Measurements from ENCODE around the gene EGFL8.
"Not testable (repeated sequence)": the region's sequence is repeated elsewhere in the genome, so short reads cannot be mapped to it uniquely, and the experiment has no call there.

The EGFL8 gene

DNA sequence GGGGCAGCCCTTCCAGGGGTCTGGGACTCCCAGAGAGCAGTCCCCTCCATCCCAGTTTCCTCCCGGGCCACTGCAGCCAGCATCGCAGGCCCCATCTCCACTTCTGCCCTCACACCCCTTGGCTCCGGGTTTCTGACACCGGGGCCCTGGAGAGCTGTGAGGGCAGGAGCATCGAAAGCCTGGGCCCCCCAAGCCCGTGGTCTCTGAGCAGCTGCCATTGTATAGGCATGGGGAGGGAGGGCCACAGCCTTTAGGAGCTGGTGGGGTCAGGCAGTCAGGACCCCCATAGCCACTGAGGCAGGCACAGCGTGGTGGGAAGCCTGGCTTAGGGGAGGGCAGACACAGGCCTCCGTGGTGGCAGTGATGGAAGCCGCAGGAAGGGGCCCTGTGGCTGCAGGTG lies 37.8 kb downstream of the EGFL8 start:
- Histone ChIP-seq H3K27me3 (replicated peaks) (no peaks in the 10 kb centered on the region), H3K36me3 (replicated peaks) (no peaks in the 10 kb centered on the region), H3K4me3 (ENCODE audit: low read depth, low read length) (no peak overlapping the region), H3K27ac (no peak overlapping the region)
- TF ChIP-seq, protein P1, sequence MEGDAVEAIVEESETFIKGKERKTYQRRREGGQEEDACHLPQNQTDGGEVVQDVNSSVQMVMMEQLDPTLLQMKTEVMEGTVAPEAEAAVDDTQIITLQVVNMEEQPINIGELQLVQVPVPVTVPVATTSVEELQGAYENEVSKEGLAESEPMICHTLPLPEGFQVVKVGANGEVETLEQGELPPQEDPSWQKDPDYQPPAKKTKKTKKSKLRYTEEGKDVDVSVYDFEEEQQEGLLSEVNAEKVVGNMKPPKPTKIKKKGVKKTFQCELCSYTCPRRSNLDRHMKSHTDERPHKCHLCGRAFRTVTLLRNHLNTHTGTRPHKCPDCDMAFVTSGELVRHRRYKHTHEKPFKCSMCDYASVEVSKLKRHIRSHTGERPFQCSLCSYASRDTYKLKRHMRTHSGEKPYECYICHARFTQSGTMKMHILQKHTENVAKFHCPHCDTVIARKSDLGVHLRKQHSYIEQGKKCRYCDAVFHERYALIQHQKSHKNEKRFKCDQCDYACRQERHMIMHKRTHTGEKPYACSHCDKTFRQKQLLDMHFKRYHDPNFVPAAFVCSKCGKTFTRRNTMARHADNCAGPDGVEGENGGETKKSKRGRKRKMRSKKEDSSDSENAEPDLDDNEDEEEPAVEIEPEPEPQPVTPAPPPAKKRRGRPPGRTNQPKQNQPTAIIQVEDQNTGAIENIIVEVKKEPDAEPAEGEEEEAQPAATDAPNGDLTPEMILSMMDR (IDR thresholded peaks at IDR 0.05; ENCODE audit: low read depth, low read length, missing control alignments): no peak
- in situ Hi-C loops (cut with HindIII; ENCODE audit: low pct_ligation_motif_present, low sequenced_read_pairs): no loop called here
- no peak for DNase-seq

DNA sequence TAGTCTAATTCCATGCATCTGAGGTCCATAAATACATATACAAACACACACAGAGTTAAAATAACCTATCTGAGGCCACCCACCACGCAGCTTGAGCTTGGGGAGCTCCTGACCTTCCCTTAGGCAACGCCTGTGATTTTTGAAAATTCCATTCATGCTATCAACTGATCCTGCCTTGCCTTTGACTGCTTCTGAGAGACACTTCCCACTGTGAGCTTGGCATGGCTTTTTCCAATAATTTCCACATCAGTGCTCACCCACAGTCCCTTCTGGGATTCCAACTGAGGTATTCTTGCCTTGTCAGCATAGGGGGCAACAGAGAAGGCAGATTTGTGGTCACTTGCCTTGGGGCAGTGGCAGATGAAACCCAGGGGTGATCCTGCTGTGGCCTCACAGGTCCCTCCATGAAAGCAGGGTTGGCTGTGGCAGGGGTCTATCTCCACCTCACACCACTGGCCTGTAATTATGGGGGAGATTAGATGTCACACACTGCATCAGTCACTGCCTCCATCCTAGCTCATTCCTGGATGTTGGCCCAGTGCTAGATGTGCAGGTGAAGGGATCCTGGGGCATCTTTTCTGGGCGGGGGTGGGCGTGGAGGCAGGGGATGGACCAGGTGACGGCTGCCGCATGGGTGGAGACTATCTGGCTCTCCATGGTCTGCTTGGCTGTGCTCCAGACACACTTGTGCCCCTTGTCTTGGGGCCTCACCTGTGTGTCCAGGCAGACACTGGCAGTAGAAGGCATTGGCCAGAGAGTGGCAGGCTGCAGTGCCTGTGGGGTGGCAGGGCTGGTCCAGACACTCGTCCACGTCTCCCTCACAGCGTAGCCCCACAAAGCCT lies 39.3 kb downstream of the EGFL8 start:
- H3K27ac ChIP-seq: no peak overlapping the region
- no peak overlapping the region for H3K4me3 ChIP-seq (ENCODE audit: low read depth, low read length)
- H3K36me3 ChIP-seq (replicated peaks): no peaks in the 10 kb centered on the region
- no peak for DNase-seq
- TF ChIP-seq, protein P1 (IDR thresholded peaks at IDR 0.05; ENCODE audit: low read depth, low read length, missing control alignments): no peak
- no peaks in the 10 kb centered on the region for H3K27me3 ChIP-seq (replicated peaks)
- in situ Hi-C loops (cut with HindIII; ENCODE audit: low pct_ligation_motif_present, low sequenced_read_pairs): no loop called here

DNA sequence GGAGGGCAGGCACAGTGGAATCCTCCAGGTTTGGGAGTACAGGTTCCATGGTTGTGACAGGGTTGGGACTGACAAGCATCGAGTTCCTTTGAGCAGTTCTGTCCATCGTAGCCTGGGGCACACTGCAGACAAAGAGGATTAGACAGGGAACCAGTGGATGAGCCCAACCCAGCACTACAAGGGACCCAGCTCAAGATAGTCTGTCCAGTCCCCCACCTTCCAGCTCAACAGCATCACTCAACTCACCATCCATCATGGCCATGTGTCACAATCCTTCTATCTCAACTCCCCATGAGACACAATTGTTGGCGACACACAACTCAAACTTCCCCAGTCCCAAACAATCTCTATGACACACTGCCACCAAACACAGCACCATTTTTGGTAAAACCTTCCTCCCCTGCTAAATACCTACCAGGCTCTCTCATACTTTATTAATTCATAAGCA lies 39.9 kb downstream of the EGFL8 start:
- no peaks in the 10 kb centered on the region for H3K36me3 ChIP-seq (replicated peaks)

DNA sequence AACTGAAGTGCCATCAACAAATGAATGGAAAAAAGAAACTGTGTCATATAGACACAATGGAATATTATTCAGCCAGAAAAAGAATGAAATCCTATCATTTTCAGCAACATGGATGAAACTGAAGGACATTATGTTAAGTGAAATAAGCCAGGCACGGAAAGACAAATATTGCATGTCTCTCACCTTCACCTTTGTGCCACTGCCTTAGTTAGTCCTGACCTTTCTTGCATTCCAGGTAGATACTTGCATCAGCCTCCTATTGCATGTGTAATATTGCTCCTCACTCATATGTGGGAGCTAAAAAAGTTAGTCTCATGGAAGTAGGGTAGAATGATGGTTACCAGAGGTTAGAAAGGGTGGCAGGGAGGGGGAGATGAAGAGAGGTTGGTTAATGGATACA lies 44.6 kb downstream of the EGFL8 start:
- Histone ChIP-seq H3K4me3 (ENCODE audit: low read depth, low read length) (no peak overlapping the region), H3K36me3 (replicated peaks) (no peaks in the 10 kb centered on the region), H3K27me3 (replicated peaks) (no peaks in the 10 kb centered on the region), H3K27ac (no peak overlapping the region)
- no peak for DNase-seq
- in situ Hi-C loops (cut with HindIII; ENCODE audit: low pct_ligation_motif_present, low sequenced_read_pairs): no loop called here
- TF ChIP-seq, protein P1 (IDR thresholded peaks at IDR 0.05; ENCODE audit: low read depth, low read length, missing control alignments): no peak

More for the DNA sequence above, 39.9 kb downstream of the EGFL8 start:
- in situ Hi-C loops (cut with HindIII; ENCODE audit: low pct_ligation_motif_present, low sequenced_read_pairs): no loop called here
- Histone ChIP-seq H3K27ac (no peak overlapping the region), H3K27me3 (replicated peaks) (no peaks in the 10 kb centered on the region), H3K4me3 (ENCODE audit: low read depth, low read length) (no peak overlapping the region)
- TF ChIP-seq, protein P1 (IDR thresholded peaks at IDR 0.05; ENCODE audit: low read depth, low read length, missing control alignments): no peak
- no peak for DNase-seq

DNA sequence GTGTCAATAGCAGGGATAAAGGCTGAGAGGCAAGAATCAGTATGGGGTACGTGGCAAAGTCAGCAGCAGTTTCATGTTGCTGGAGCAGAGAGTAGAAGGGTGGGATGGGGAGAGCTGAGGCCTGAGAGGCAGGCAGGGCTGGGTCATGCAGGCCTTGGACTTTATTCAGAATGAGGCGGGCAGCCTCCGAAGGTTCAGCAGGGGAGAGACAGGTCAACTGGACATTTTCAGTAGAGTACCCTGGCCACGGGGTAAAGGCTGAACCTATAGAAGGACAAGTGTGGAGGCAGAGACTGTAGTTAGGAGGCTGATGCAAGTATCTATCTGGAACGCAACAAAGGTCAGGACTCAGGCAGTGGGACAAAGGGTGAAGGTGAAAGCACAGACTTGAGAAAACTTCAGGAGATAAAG lies 45.8 kb downstream of the EGFL8 start:
- no peak overlapping the region for H3K27ac ChIP-seq
- no peak overlapping the region for H3K4me3 ChIP-seq (ENCODE audit: low read depth, low read length)
- DNase-seq: no peak
- H3K27me3 ChIP-seq (replicated peaks): no peaks in the 10 kb centered on the region
- TF ChIP-seq, protein P1 (IDR thresholded peaks at IDR 0.05; ENCODE audit: low read depth, low read length, missing control alignments): no peak
- H3K36me3 ChIP-seq (replicated peaks): no peaks in the 10 kb centered on the region
- in situ Hi-C loops (cut with HindIII; ENCODE audit: low pct_ligation_motif_present, low sequenced_read_pairs): no loop called here

DNA sequence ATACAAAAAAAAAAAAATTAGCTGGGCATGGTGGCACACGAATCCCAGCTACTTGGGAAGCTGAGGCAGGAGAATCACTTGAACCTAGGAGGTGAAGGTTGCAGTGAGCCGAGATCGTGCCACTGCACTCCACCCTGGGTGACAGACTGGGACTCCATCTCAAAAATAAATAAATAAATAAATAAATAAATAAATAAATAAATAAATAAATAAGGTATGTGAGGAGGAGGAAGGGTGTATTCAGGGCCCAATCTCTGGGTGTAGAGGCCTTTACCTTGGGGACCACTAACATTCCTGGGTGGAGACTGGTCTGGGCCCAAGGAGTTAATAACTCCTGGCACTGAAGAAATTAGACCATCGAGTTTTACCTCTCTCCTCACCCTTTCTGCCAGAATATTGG lies 47.0 kb downstream of the EGFL8 start:
- in situ Hi-C loops (cut with HindIII; ENCODE audit: low pct_ligation_motif_present, low sequenced_read_pairs); H3K27me3 ChIP-seq (replicated peaks); DNase-seq; H3K4me3 ChIP-seq (ENCODE audit: low read depth, low read length); H3K27ac ChIP-seq; H3K36me3 ChIP-seq (replicated peaks): not testable (repeated sequence)
